Kasumi-1 (cell line): ENCODE data around the gene TGFBR2.

Experiments used
- DNase-seq, 2 experiments: peaks; one replicate each; lab custom pipeline; 2025; lab: John Stamatoyannopoulos, UW

TGFBR2 gene

GRCh38 chr3:30692498-30693130 lies 86.2 kb downstream of the TGFBR2 start:
- DNase-seq, result no peak

GRCh38 chr3:30693470-30694120 lies 87.2 kb downstream of the TGFBR2 start:
- DNase-seq, result peak; percentile 73 to 82

GRCh38 chr3:30694148-30694547 lies 87.7 kb downstream of the TGFBR2 start:
- DNase-seq, result no peak

- DNase-seq, result no peak
Measured at GRCh38 chr3:30694668-30695067, 88.3 kb downstream of the TGFBR2 start.

GRCh38 chr3:30695302-30696061 lies 89.1 kb downstream of the TGFBR2 start:
- DNase-seq, result no peak

GRCh38 chr3:30696403-30696819 lies 90.0 kb downstream of the TGFBR2 start:
- no peak for DNase-seq

- no peak for DNase-seq
Measured at GRCh38 chr3:30696896-30697295, 90.5 kb downstream of the TGFBR2 start.

- no peak for DNase-seq
Measured at GRCh38 chr3:30698549-30698948, 92.1 kb downstream of the TGFBR2 start.

GRCh38 chr3:30699927-30700326 lies 93.5 kb downstream of the TGFBR2 start:
- no peak for DNase-seq

- DNase-seq, result no peak
Measured at GRCh38 chr3:30700702-30701321, 94.4 kb downstream of the TGFBR2 start.

GRCh38 chr3:30702038-30702827 lies 95.8 kb downstream of the TGFBR2 start:
- DNase-seq, result no peak

- DNase-seq, result no peak
Measured at GRCh38 chr3:30702828-30703397, 96.5 kb downstream of the TGFBR2 start.

GRCh38 chr3:30704931-30705890 lies 98.8 kb downstream of the TGFBR2 start:
- DNase-seq, result no peak

- DNase-seq, result no peak
Measured at GRCh38 chr3:30707825-30708224, 101.4 kb downstream of the TGFBR2 start.

- no peak for DNase-seq
Measured at GRCh38 chr3:30708472-30708871, 102.1 kb downstream of the TGFBR2 start.

- DNase-seq, result no peak
Measured at GRCh38 chr3:30710017-30710416, 103.6 kb downstream of the TGFBR2 start.

GRCh38 chr3:30711151-30711550 lies 104.8 kb downstream of the TGFBR2 start:
- DNase-seq, result peak; percentile 7 to 43

- DNase-seq, result no peak
Measured at GRCh38 chr3:30711867-30712266, 105.5 kb downstream of the TGFBR2 start.

GRCh38 chr3:30712991-30713390 lies 106.6 kb downstream of the TGFBR2 start:
- DNase-seq, result no peak

GRCh38 chr3:30713885-30714503 lies 107.6 kb downstream of the TGFBR2 start:
- no peak for DNase-seq
